ENCODE data around the gene HNF4A.

The HNF4A gene

DNA sequence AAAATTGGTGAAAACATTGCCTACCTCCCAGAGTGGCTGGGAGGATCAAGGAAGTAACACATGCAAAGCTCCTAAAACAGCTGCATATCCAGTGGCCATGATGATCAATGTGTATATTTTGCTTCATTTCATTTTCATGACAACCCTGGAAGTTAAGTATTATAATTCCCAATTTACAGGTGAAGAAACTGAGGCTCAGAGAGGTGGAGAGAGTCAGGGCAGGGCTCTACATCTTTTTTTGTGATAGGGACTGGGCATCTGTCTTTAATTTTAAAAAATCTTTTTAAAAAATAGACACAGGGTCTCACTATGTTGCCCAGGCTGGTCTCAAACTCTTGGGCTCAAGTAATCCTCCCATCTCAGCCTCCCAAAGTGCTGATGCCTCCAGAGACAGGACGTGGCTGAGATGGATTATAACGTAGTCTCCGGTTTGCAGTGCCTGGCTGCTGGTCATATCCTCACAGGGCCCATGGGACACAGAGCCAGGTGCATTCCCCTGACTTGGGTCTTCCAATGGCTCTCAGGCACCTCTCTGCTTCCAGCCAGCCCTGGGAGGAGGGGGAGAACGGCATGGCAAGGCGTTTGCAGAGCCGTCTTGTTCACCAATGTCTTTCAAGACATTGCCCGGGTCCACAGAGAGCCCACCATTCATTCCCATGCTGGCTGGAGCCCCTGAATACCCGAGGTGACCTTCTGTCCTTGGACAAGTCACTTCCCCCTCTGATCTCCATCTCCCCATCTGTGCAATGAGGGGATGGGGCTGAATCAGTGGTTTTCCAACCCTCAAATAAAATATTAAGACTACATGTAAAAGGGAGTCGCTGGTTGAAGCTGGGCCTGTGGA lies 38.3 kb downstream of the HNF4A start:
- no peak for DNase-seq

DNA sequence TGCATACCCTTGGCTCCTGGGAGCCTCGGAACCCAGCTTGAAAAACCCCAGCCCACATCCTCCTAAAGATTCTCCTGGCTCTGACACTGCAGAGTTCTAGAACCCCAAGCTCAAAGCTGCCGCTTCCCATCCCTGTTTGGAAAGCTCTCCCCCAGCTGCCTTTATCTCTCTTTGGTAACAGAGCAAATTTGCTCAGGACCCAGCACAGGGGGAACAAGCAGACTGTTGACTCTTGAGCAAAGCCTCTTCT lies 38.9 kb downstream of the HNF4A start:
- no peak for DNase-seq

DNA sequence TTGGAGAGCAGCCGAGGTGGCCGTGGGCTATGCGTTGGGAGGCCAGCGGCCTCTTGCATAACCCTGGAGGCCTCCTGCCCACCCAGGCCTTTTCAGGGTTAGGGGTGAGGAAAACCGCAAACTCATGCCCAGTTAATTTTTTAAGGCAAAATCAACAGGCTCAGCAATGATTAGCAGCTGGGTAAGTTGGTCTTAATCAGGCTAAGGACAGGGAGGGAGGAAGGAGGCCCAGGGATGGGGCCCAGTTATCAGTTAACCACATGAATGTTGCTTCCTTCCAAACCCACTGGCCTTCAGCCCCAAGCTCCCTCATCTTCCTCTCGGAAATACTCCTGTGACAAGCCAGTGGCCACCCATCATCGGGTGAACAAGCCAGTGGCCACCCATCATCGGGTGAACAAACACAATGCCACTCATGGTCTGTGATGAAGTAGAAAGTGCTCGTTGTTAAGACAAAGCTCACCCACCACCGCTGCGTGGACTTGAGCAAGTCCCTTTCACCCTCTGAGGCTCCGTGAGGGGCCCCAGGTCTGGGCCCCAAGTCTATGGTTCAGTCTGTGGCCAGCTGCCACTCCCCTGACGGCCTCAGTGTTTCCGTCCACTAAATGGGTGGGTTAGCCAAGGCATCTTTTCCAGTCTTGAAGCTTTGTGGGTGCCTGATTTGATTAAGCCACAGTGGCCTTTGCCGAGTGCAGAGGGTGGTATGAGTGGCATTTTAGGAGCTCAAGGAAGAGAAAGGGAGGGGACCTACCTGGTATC lies 39.4 kb downstream of the HNF4A start:
- no peak for DNase-seq

GRCh38 chr20:44395461-44396340 lies 40.2 kb downstream of the HNF4A start:
- no peak for DNase-seq

DNA sequence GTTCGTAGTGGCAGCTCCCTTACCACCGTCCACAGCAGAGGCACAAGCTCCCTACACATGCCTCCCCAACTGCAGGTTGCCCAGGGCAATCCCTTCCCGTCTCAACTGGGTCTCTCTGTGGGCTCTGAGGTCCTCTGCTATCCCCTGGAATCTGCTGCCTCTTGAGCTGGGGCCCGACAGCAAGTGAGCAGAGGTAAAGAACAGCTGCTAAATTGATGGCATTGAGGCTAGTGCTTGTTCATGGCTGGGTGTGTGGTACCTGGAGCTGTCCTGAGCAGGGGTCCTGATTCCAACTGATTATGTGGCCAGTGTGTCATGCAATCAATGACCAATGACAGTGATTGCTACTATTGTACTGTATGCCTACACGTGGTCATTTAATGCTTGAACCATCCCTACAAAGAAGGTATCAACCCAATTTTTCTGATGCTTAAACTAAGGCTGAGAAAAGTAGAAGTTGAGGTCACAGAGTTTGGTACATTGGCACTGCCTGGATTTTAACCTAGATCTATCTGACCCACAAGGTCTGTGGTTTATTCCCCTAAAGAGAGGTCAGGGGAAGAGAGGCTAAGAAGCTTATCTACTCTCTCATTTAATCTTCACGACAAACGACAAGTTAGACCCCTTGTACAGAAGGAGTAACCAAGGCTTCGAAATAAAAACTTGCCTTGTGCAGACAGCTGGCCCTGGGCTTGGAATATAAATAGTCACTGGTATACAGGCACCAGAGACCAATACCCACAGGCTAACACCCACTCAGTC lies 41.1 kb downstream of the HNF4A start:
- no peak for DNase-seq

DNA sequence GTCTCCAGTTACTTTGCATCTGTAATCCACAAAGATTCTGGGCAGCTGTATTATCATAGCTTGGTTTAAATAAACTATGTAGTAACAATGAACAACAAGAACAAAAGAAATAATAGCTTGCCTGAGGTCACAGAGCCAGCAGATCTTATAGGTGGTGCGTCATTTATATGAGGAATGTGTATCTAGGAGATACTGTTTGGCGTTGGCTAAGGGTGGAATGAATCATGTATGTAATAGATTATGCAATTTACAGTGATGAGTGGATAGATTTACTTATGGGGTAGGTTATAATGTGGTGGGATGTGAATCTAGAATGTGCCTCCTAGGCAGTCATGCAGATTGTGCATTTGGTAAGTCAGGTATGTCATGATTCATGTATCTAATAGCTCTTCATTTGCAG lies 42.8 kb downstream of the HNF4A start:
- DNase-seq: no peak

- DNase-seq: no peak
These were observed 43.9 kb downstream of the HNF4A start for GRCh38 chr20:44399446-44399845.

DNA sequence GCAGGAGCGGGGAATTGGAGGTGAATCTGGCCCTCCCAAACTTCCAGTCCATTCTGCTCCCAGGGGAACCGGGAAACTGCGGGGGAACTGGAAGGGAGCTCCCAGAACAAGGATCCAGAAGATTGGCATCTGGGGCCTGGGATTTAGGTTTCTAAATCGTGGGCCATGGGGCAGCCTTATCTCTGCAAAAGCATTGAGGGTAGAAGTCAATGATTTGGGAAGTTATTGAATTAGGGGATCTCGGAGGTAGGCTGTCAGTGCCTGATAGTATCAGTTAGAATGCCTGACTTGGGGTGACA lies 45.1 kb downstream of the HNF4A start:
- no peak for DNase-seq

DNA sequence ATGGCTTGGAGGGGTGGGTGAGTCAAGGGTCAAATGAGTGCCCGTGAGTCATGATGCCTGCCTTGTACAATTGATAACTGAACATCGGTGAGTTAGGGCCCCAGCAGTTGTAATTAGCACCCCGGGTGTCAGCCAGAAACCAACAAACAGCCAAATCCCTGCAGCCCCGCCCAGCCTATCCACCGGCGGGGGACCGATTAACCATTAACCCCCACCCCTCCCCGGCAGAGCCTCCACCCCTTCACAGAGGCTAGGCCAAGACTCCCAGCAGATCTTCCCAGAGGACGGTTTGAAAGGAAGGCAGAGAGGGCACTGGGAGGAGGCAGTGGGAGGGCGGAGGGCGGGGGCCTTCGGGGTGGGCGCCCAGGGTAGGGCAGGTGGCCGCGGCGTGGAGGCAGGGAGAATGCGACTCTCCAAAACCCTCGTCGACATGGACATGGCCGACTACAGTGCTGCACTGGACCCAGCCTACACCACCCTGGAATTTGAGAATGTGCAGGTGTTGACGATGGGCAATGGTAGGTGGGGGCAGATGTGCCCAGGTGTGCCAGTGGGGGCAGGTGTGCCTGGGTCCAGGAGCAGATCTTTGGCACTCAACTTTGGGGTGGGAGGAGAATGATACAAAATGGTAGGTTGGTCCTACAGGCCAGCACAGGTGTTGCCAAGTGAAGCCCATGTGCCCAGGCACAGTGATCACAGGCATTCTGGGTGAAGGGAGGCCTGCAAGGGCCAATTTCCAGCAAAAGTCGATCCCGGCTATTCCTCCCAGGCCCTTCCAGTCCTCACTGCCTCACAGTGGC lies 45.7 kb downstream of the HNF4A start:
- no peak for DNase-seq

GRCh38 chr20:44401770-44402390 lies 46.4 kb downstream of the HNF4A start:
- no peak for DNase-seq

- DNase-seq: no peak
These were observed 47.1 kb downstream of the HNF4A start for GRCh38 chr20:44402391-44403193.

DNA sequence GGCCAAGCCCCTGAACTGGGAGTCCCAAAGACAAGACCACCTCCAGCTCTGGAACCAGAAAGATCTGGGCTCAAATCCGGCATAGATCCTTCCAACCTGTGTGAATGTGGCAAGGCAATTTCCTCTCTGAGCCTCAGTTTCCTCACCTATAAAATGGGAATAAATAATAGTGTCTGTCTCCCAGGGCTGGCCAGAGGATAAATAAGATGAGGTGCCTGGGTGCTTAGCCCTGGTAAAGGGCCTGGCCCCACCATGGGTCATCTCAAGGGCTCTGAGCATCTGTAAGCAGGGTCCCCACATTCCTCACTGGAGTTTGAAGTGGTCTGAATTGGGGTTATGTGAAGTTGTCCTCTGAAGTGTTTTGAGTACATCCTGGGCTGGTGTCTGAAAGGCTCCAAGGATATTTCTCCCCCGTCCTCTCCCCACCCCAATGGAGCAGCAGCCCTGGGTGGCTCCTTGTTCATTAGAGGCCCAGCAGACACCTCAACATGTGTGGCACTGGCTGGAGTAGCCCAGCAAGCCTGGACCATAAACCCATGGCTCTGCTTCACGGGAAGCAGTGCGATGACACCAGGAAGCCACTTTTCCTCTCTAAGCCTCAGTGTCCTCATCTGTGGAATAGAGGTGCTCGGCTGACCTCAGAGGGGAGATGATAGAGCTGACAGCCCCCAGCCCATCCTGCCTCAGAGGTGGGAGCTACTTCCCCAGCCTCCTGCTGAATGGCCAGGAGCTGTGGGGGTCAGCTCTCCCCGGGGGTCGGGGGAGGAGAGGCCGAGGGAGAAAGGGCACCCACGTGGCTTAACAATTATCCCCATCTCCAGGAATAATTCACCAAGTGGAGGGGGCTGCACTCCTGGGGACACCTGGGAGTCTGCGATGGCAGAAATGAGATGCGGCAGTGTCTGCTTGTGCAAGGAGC lies 48.0 kb downstream of the HNF4A start:
- no peak for DNase-seq

DNA sequence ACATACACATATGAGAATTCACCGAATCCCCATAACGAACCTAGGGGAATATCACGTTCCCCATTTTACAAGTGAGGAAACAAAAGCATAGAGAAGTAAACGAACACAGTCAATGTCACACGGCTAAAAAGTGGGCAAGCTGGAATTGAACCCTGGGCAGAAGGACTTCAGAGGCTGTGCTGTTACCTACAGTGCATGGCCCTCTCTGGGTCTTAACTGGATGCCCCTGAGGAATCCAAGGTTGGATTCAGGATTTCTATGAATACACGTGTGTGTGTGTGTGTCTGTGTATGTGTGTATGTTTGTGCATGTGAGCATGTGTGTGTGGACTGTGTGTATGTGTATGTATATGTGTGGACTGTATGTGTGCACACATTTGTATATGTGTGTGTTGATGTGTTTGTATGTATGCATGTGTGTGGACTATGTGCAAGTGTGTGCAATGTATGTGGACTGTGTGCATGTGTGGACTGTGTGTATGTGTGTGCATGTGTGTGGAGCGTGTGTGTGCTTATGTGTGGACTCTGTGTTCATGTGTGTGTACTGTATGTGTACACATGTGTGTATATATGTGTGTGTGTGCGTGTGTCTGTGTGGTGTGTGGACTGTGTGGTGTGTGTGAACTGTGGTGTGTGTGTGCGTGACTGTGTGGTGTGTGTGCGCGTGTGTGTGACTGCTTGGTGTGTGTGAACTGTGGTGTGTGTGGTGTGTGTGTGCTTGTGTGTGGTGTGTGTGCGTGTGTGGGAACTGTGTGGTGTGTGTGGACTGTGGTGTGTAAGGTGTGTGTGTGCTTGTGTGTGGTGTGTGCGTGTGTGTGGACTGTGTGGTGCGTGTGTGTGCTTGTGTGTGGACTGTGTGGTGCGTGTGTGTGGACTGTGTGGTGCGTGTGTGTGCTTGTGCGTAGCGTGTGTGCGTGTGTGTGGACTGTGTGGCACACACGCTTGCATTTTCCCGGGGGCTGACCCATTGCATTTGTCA lies 49.0 kb downstream of the HNF4A start:
- DNase-seq: no peak

DNA sequence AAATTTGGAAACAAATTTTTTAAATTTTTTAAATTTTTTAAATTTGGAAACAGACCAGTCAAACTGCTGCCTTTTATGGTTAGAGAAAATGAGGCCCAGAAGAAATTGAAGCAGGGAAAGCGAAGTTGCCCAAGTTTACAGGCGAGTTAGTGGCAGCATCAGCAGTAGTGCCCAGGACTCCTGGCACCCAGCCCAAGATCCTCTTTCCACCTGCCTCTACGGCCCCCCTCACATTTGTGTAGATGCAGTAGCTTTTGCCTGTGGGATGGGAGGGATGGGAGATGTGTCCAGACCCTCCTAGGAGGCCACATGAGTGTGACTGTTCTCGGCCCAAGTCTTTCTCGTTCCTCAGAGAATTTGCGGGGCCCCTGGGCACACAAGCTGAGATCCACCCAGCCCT lies 49.8 kb downstream of the HNF4A start:
- DNase-seq: no peak

GRCh38 chr20:44405785-44406571 lies 50.5 kb downstream of the HNF4A start:
- DNase-seq: no peak

DNA sequence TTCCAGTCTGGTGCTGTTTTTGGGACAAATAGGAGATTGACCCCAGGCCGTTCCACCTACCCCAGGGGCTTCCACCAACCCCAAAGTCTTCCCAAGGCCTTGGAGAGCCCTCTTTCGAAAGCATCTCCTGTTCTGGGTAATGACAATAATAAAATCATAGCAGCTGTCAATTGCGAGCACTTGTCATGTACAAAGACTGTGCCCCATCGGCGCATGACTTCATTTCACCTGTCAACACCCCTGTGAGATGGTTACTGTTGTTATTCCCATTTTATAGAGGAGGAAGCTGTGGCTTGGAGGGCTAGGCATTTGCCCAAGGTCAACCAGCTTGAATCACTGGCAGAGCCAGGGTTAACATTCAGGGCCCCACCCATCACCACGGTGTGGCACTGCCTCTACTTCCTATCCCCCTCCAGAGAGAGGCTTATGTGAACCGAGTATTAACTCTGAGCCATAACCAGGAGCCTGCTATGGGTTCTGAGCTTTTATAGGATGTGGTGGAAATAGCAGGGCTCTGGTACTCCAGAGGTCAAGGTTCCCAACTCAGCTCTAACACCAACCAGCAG lies 51.2 kb downstream of the HNF4A start:
- no peak for DNase-seq

Data from T-helper 9 cell (primary cell).